Ascending aorta (tissue), 2 donors: Measurements from ENCODE around the gene PSEN1. TPM values are rescaled to one million over a fixed set of nuclear protein-coding genes. Genes with fewer than 3 reads are reported as not detected.

Experiments
- DNase-seq, 2 donors: peaks; one replicate each; pipeline ENCODE4 v3.0.0-alpha.2; 2019; ENCODE audit warnings: low spot score in 2 of 2
- H3K27ac ChIP-seq, 2 donors: fragments of 200-600 bp; sonication (generic); one replicate each; pipeline ENCODE4 v1.5.1; 2016 to 2017; ENCODE audit warnings: mild to moderate bottlenecking in 1 of 2
- H3K27me3 ChIP-seq: fragments of 200-600 bp; sonication (generic); one replicate; pipeline ENCODE4 v1.5.1; 2017
- H3K36me3 ChIP-seq, 2 donors: fragments of 200-600 bp; sonication (generic); one replicate each; pipeline ENCODE4 v1.5.1; 2016
- H3K4me1 ChIP-seq, 2 donors: fragments of 200-600 bp; sonication (generic); one replicate each; pipeline ENCODE4 v1.5.1; 2016 to 2017; ENCODE audit warnings: mild to moderate bottlenecking in 1 of 2
- H3K4me3 ChIP-seq, 2 donors: fragments of 200-600 bp; sonication (generic); one replicate each; pipeline ENCODE4 v1.5.1; 2016 to 2017; ENCODE audit warnings: mild to moderate bottlenecking in 1 of 2
- H3K9me3 ChIP-seq, 2 donors: fragments of 200-600 bp; sonication (generic); one replicate each; pipeline ENCODE4 v1.5.1; 2016
- intact Hi-C: fragments of 100-400 bp; cut with DNase I; formaldehyde crosslinking; loops from one replicate; pipeline ENCODE4 v1.15.1; 2023
- total RNA-seq: library from RNA; depleted of rRNA; stranded (reverse); fragments of >200 nt; gene quantifications from one replicate; pipeline ENCODE4 v1.1.0, GENCODE V29; 2016
- TF ChIP-seq, protein P1 (sequence below), 3 experiments: fragments of 200-600 bp in 2 of 3; fragments of 450-650 bp in 1 of 3; sonication (generic) in 2 of 3; IDR thresholded peaks; one replicate each; pipeline ENCODE4 v1.5.1; 2016 to 2019; ENCODE audit warnings: antibody characterized with exemption in 3 of 3, mild to moderate bottlenecking in 1 of 3, moderate library complexity in 1 of 3

The PSEN1 gene
- total RNA-seq, 1 donor from 2014 or later = 15.2 TPM

DNA sequence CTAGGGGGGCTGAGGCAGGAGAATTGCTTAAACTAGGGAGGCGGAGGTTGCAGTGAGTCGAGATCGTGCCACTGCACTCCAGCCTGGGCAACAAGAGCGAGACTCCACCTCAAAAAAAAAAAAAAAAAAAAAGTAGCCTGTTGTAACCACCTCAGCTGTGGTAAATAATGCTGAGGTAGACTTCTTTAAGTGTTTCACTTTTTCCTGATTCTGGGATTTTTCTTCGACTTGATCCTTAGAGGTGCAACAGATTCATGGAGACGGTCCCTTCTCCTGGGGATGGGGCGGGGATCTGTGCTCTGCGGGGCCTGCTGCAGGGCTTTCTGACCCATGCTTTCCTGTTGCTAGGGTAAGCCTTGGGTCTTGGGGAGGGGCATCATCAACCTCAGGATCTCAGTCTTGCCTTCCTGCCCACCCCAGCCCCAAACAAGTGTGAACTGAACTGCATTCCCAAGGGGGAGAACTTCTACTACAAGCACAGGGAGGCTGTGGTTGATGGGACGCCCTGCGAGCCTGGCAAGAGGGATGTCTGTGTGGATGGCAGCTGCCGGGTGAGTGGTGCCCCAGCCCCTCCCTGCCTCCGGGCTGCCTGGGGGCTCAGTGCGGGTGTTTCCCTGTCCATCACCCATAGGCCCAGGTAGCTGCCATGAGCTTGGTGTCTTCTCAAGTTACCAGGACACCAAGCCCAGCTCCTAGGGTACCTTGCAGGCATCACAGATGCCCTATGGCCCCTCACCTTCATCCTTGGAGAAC lies 113.4 kb downstream of the PSEN1 start:
- TF ChIP-seq, protein P1, sequence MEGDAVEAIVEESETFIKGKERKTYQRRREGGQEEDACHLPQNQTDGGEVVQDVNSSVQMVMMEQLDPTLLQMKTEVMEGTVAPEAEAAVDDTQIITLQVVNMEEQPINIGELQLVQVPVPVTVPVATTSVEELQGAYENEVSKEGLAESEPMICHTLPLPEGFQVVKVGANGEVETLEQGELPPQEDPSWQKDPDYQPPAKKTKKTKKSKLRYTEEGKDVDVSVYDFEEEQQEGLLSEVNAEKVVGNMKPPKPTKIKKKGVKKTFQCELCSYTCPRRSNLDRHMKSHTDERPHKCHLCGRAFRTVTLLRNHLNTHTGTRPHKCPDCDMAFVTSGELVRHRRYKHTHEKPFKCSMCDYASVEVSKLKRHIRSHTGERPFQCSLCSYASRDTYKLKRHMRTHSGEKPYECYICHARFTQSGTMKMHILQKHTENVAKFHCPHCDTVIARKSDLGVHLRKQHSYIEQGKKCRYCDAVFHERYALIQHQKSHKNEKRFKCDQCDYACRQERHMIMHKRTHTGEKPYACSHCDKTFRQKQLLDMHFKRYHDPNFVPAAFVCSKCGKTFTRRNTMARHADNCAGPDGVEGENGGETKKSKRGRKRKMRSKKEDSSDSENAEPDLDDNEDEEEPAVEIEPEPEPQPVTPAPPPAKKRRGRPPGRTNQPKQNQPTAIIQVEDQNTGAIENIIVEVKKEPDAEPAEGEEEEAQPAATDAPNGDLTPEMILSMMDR (IDR thresholded peaks at IDR 0.05) = no peak
- Histone ChIP-seq H3K4me3 (no peak overlapping the region), H3K27ac (no peak overlapping the region), H3K9me3 (no peaks in the 10 kb centered on the region), H3K27me3 (no peaks in the 10 kb centered on the region), H3K36me3 (no peaks in the 10 kb centered on the region), H3K4me1 (peaks cover 0 to 3% of the 10 kb centered on the region in 2 donors)
- intact Hi-C loops = no loop called here
- no peak for DNase-seq

DNA sequence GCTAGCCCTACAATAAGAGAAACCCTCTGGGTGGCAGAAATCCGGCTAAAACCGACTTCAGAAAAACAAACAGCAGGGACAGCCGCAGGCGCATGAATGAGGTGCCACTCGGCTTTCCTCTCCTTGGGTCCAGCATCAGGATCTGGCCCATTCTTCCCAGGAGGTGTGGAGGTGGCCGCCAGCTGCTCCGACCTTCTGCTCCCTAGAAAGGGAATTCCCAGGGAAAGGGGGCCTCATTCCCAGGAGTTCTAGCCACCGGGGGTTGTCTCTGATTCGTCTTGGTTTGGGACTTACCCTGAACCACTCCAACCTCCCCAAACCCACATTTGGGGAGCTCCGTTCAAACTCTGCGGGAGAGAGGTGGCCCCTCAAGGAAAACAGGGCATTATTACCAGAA lies 114.0 kb downstream of the PSEN1 start:
- Histone ChIP-seq H3K4me3 (no peak overlapping the region), H3K27me3 (no peaks in the 10 kb centered on the region), H3K27ac (no peak overlapping the region), H3K36me3 (no peaks in the 10 kb centered on the region), H3K4me1 (peaks cover 0 to 3% of the 10 kb centered on the region in 2 donors), H3K9me3 (no peaks in the 10 kb centered on the region)
- intact Hi-C loops = no loop called here
- DNase-seq = no peak
- TF ChIP-seq, protein P1 (IDR thresholded peaks at IDR 0.05) = no peak

DNA sequence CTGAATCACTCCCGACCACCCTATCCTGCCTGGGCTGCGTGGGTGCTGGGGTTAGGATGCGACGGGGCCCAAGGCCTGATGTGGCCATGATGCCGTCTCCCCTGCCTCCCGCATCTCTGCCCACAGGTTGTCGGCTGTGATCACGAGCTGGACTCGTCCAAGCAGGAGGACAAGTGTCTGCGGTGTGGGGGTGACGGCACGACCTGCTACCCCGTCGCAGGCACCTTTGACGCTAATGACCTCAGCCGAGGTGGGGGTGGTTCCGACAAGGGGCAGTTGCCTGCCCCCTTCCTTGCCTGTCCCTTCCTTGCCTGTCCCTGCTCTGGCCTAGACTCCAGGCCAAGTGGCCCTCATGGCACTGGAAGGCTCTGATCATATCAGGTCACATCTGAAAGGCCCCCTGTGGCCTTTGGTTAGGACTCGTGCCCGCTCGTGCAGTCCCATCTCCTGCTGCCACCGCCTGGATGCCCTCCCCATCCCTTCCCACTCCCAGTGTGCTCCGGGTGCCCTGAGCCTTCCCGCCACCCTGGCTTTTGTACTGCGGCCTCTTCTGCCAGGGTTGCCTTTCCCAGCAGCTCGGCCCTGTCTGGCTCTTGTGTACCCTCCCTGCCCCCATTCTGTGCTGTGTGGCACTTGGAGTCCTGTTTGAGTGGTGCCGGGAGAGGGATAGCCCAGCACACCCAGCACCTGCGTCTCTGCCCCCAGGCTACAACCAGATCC lies 114.6 kb downstream of the PSEN1 start:
- intact Hi-C loops = no loop called here
- no peaks in the 10 kb centered on the region for H3K27me3 ChIP-seq
- no peaks in the 10 kb centered on the region for H3K36me3 ChIP-seq
- TF ChIP-seq, protein P1 (IDR thresholded peaks at IDR 0.05) = no peak
- H3K9me3 ChIP-seq = no peaks in the 10 kb centered on the region
- no peak overlapping the region for H3K27ac ChIP-seq
- no peak overlapping the region for H3K4me3 ChIP-seq
- peaks cover 0 to 3% of the 10 kb centered on the region in 2 donors for H3K4me1 ChIP-seq
- no peak for DNase-seq

DNA sequence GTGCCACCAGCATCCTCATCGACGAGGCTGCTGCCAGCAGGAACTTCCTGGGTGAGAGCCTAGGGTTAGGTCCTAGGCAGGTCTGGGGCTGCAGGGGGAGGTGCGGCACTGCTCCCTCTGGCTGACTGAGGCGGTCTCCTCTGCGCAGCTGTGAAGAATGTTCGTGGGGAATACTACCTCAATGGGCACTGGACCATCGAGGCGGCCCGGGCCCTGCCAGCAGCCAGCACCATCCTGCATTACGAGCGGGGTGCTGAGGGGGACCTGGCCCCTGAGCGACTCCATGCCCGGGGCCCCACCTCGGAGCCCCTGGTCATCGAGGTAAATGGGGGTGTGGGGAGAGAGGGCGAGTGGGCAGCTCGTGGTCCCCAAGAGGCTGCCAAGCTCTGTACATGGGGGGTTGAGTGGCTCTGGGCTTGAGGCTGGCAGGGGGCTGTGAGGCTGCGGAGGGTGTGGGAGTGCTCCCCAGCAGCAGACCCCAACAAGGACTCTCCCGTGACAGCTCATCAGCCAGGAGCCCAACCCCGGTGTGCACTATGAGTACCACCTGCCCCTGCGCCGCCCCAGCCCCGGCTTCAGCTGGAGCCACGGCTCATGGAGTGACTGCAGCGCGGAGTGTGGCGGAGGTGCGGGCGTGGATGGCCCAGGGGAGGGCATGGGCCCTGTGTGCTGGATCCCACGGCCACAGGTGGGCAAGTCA lies 115.4 kb downstream of the PSEN1 start:
- no peak for DNase-seq
- Histone ChIP-seq H3K36me3 (no peaks in the 10 kb centered on the region), H3K4me1 (peaks cover 0 to under 1% of the 10 kb centered on the region in 2 donors), H3K4me3 (no peak overlapping the region), H3K27me3 (no peaks in the 10 kb centered on the region), H3K27ac (no peak overlapping the region), H3K9me3 (no peaks in the 10 kb centered on the region)
- TF ChIP-seq, protein P1 (IDR thresholded peaks at IDR 0.05) = no peak
- intact Hi-C loops = no loop called here

DNA sequence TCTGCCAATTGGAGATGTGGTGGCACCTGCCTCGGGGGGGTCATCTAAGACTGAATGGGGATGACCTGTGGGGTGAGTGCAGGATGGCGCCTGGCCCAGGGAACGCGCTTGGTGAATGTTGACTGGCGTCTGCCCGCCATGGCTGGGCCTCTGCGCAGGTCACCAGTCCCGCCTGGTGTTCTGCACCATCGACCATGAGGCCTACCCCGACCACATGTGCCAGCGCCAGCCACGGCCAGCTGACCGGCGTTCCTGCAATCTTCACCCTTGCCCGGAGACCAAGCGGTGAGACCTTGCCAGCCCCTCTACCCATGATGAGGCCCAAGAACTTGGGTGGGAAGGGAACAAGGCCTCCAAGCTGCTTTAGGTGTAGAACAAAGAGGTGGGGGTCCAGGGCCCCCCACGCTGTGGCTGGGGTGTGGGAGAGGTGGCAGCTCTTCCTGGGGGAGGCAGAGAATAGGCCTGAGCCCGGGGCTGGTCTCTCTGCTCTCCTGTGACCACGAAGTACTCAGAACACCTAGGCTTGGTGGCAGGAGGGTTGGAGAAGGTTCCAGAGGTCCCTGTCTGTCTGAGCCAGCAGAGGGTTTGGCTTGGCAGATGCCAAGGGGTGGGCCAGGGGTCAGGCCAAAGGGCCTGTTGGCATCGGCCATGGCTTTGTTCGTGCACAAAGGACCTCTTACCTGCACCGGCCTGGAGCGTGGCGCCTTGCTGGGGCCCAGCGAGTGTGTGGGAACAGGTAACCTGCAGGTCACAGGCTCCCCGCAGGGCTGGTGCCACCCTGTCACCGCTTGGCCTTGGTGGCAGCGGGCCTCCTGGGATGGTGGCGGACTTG lies 116.4 kb downstream of the PSEN1 start:
- TF ChIP-seq, protein P1 (IDR thresholded peaks at IDR 0.05) = no peak
- no peaks in the 10 kb centered on the region for H3K4me1 ChIP-seq
- no peaks in the 10 kb centered on the region for H3K27me3 ChIP-seq
- no peaks in the 10 kb centered on the region for H3K36me3 ChIP-seq
- H3K27ac ChIP-seq = no peak overlapping the region
- no peak for DNase-seq
- H3K9me3 ChIP-seq = no peaks in the 10 kb centered on the region
- intact Hi-C loops = no loop called here
- H3K4me3 ChIP-seq = no peak overlapping the region
